NCI-H1105 (cell line): ENCODE measurements around the gene PLA2G2A.
"Not testable (repeated sequence)": the region's sequence is repeated elsewhere in the genome, so short reads cannot be mapped to it uniquely, and the experiment has no call there.

Source experiments
- DNase-seq: peaks from one replicate; lab custom pipeline; 2025; lab: John Stamatoyannopoulos, UW

Gene PLA2G2A

DNA sequence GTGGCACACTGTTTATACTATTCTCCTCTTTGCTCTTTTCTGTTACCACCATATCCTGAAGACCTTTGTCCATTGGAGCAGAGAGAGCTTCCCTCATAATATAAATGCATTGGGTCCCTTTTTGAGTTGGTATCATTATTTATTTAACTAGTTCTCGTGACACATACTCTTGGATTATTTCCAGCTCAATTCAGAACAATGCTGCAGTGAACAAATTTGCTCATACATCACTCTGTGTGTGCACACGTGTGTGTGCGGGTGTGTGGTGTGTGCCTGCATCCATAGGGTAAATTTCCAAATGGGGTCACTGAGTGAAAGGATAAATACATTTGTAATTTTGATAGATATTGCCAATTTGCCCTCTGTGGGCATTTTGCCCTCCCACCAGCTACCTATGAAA, 5.8 kb downstream of the PLA2G2A start:
- no peak for DNase-seq

DNA sequence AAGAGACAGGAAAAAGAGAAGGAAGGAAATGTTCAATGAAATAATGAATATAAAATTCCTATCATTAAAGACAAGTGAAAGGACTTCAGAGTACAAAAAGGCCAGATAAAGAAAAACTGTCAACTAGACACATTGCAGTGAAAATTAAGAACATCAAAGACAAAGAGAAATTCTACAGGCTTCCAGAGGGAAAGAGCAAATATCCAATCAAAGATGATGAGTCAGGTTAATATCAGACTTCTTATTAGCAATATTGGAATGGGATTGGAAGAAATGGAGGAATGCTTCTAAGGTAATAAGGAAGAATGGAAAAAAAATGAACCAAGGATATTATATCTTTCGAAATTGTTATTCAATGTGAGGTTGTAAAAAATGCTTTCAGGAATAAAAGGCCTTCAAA, 7.8 kb downstream of the PLA2G2A start:
- no peak for DNase-seq

DNA sequence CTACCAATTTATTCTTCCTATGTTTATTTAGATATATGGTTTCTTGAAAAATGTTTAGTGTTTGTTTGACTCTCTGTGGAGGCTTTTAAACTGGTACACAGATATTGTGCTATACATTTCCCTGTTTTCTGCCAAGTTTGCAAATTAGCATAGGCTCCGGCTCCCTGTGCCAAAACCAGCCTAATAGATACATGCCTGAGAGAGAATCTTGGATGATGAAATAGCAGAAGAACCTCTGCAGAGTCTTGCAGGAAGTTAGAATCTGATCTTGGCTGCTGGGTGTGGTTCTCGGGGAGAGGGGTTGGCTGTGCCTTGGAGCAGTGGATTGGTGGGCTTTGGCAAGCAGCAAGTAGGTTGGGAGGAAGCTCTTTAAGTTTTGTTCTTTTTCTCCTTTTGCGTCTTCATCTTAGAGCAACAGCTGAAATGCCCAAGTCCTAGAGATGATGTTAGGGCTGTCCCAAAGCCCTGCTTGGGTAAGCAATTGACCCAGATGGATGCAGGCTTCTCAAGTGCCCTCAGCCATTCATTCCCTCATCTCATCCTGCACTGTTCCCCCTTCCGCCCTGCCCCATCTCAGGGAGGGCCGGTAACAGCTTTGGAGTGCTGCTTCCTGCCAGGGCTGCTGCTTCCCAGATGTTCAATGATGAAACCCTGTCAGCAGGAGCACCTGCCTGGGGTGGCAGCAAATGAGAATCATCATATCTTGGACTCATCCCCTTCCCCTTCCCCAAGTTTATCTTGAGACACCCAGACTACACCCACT, 9.3 kb downstream of the PLA2G2A start:
- no peak for DNase-seq

DNA sequence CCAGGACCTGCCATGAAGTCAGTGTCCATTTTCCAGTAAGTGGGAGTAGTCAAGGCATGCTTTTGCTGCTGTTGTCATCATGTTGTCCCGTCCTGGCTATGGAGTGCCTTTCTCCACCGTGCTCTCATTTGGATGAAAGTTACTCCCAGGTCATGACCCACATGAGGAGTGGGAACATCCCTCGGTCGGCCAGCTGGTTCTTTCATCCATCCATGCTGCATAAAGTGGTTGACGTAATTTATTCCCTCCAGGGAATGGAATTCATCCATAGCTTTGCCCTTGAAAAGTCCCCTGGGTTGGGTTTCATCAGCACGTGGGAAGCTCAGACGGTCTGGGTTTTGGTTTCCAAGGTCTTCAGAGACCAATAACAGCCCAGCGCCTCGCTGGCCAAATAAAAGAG, 11.6 kb downstream of the PLA2G2A start:
- DNase-seq: no peak

DNA sequence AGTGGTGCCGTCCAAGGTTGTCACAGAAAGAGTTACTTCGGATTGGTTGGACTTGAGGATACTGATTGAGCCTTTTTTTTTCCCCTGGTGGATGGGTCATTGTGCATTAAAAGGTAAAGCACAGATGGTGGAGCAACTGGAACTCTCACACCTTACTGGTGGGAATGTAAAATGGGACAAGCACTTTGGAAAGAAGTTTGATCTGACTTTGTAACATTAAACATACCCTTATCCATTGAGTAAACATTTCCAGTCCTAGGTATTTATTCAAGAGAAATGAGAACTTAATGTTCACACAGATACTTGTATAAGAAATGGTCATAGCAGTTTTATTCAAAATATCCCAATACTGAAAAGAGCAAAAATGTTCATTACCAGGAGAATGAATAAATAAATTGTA, 14.9 kb downstream of the PLA2G2A start:
- no peak for DNase-seq

DNA sequence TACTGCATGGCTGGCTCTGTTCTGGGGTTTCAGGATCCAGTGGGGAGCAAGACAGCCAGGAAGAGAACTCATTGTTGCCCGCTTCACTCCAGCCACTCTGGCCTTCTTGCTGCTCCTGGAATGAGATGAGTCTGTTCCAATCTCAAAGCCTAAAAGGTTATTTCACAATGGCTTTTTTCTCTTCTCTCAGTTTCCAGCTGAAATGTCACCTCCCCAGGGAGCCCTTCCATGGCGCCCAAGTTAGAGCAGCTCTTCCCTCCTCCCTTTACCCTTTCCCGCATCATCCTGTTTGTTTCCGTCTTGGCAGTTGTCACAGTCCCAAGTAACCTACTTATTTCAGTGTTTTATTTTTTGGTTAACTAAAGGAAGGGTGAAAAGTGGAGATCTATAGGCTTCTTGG, 15.8 kb downstream of the PLA2G2A start:
- DNase-seq: no peak

DNA sequence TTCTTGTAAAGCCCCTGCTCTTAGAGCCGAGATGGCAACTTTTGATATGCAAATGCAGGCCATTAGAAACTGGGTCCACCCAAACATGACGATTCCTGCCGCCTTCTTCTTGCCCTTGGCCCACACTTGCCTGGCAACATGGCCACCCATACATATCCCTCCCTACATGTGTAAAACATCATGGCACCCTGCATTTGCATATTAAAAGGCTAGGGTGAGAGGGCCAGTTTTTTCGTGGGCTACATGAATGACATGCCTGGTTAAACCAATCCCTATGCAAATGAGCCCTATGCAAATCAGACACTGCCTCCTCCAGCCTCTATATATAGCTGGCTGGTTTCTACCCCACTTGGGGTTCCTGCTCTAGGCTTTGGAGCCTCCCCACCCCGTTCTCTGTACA, 18.8 kb downstream of the PLA2G2A start:
- DNase-seq: no peak

DNA sequence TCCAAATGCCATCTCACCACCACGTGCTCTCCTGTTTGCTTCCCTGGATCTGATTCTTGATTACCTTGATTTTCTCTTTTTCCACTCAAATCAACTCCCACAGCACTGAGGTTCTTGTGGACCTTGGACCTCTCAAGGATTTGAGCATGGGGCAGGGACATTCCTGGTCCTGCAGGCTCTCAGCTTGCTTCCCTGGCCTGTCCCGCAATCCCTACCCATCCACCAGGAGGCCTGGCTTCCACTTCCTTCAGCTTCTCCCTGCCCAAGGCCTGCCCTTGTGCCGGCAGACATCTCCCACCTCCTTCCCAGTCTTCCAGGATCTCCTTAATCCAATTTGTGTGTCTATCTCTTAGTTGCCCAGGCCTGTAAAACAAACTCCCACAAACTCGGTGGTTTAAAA, 21.6 kb downstream of the PLA2G2A start:
- DNase-seq: no peak

DNA sequence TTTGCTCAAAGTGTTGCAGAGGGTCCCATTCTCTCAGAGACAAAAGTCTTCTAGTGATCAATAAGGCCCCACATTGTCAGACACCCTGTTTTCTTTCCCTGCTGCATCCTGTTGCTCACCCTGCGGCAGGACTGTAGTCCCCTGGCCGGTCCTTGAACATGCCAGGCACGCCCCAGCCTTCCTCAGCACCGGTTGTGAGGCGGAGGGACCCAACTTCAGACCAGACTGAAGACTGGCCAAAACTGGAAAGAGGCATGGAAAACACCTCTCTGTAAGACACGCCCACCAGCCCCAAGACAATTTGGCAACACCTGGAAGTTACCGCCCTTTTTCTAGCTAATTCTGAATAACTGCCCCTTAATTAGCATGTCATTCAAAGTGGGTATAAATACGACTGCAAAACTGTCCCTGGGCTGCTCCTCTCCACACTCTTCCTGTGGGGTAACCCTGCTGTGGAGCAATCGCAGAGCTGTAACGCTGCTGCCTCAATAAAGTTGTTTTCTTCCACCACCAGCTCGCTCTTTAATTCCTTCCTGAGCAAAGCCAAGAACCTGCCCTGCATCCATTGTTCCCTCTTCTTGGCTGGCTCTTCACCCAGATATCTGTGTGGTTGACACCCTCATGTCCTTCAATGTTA, 23.8 kb downstream of the PLA2G2A start:
- DNase-seq: no peak

DNA sequence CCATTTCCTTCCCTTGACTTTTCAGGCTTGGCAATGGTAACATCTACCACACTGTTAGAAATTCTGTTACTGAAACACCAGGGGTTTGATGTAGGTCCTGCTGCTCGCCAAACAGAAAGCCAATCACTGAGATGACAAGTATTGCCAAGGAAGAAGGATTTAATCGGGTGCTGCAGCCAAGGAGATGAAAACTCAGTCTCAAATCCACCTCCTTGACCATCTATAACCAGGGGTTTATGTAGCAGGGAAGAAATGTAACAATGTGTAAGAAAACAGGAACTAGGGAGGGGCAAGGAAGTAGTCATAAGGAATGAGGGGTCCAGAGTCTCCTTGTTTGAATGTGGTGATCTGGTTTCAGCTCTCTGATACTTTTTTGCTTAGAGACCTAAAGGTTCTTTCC, 25.4 kb downstream of the PLA2G2A start:
- no peak for DNase-seq

DNA sequence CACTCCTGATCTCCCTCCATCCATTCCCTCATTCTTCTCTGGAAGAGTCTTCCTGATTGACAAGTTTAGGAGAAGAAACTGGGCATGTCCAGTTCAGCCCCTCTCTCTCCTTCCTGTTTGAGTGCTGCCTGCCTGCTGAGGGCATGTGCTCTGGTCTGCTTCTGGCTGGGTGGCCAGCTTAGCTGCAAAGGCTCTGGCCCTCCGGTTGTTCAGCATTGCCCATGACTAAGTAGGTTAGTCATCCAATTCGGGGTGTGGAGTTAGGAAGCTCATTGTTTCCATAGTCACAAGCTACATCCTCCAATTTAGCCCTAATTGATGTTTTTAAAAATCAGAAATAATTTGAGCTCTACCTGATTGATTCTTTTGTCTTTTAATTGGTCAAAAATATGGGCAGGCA, 30.4 kb downstream of the PLA2G2A start:
- DNase-seq: no peak

DNA sequence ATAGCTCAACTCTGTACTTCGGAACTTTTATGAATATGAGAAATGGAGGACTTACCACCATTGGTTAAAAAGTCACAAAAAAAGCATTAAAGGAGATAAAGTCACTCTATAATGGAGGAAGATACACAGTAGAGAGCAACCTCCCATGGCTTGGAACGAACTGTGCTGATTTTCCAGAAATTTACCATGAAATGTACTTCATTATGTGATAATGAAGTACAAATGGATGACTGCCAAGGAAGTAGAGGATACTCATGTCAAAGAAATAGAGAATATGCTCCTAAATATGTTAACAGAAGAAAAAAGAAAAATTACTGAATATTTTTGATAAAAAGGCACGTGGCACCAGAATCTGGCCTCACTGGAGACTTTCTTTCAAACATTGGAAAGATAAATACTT, 32.4 kb downstream of the PLA2G2A start:
- DNase-seq: no peak

DNA sequence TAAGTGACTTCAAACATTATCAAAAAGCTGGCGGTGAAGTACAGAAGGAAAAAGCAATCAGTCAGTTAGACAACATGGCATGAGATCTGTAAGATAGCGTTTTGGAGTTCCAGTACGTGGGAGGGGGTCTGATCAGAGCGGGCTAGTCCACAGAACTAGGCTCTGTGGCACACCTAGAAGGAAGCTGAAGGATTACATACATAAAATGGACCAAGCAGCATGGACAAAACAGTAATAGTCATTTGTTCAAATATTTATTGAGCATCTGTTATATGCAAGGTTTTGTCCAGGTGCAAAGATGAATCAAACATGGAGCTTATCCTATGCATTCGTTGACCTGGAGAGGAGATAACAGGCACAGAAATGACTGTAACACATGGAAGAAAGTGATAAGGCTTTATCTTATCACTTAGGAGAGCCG, 33.1 kb downstream of the PLA2G2A start:
- no peak for DNase-seq

DNA sequence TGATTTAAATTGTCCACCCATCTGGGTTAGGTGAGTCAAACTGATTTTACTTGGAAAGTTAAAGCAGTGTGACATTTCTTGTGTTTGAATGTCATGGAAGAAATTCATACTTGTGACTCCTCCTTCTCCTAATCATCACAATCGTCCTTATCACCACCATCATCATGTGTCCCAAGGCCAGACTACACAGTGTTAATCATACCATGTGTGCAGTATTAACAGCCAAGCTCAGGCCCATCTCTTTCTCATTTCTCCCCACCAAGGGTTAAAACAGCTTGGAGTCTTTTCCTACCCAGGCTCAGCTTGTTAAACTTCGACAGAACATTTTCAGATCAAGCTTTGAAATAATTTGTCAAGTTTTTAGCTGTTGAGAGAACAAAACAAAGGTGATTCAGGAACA, 33.5 kb downstream of the PLA2G2A start:
- DNase-seq: no peak

DNA sequence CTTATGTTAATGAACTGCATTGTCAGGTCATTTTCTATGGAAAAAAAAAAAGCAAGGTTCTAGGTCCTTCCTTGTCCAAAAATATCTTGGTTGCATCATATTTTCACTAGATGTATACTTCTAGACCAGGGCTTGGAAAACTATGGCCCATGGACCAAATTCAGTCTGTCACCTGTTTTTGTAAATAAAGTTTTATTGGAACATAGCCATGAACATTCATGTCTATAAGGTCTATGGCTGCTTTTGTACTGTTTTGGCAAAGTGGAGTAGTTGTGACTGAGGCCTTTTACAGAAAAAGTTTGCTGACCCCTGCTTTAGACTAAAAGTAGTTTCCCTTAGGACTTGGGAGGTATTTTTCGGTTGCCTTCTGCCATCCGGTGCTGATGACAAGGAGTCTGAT, 36.8 kb downstream of the PLA2G2A start:
- DNase-seq: no peak

DNA sequence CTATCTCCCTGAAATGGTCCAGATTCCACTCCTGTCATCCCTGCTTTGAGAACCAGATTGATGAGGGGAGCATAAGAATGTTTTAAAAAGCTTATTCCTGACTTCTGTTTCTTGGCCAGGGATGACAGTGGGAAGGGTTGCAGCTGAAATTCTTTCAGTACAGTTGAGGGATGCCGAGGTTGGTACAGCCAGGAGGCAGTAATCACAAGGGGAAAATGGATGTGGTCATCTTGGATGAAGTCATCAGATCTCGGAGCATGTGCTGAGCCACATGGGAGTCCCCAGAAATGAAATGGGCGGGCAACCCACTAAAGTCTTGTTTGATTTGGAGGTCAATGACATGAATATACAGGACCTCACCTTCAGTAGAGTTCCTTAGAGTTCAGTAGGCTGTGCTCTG, 37.3 kb downstream of the PLA2G2A start:
- DNase-seq: no peak

DNA sequence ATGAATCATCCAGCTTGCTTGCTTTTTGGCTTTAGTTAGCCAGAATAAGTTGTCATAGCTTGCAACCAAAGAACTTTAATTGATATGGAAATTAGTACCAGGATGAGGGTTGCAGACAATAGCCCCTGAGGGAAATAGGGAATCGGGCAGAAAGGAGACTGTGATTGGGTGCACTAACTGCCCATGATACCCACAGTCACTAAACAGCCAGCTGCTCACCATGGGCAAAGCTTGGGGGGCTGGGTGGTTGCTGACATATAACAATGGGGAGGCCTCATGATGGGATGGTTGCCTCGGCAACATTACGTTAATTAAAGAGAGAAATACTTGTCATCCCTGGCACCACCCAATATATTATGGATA, 38.2 kb downstream of the PLA2G2A start:
- no peak for DNase-seq

DNA sequence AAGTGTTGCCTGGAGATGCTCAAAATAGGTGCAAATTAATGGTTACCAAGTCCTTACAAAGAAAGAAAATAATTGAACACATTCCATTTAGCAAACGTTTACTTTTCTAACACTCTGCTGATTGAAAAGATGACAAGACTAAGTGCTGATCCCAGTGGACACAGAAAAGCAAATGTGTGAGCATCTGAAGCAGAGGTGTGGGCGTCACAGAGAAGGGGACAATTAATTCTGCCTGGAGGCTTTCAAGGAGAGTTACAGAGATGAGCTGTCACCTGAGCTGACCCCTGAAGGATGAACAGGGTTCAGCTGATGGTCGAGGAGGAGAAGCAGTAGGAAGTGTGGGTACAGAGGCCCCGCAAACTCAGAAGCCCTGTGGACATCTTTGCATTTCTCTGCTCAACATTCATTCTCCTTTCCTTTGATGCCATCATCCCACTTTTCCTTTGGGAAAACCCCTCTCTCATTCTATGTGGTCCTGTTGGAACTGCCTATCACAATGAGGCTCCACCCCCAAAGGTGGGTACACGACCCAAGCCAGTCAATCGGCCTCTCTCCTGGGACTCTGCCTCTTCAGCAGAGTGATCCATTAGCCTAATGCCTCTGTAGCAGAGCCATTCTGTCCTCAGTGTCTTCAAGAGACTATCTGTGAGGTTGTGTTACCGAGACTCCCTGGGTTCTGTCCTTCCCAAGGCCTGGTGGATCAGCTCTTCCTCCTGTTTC, 38.8 kb downstream of the PLA2G2A start:
- no peak for DNase-seq

DNA sequence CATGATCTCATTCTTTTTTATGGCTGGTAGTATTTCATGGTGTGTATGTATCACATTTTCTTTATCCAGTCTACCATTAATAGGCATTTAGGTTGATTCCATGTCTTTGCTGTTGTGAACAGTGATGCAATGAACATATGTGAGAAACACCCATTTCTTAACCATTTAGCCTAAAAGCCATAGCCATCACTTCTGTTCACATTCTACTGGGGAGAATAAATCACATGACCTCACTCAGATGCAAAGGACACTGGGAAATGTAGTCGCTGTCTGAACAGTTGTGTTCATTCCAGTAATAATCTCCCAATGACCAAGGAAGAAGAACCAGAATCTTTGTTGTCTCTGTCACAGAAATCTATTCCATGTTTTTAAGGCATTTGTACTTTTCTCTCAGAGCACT, 40.9 kb downstream of the PLA2G2A start:
- DNase-seq: no peak

DNA sequence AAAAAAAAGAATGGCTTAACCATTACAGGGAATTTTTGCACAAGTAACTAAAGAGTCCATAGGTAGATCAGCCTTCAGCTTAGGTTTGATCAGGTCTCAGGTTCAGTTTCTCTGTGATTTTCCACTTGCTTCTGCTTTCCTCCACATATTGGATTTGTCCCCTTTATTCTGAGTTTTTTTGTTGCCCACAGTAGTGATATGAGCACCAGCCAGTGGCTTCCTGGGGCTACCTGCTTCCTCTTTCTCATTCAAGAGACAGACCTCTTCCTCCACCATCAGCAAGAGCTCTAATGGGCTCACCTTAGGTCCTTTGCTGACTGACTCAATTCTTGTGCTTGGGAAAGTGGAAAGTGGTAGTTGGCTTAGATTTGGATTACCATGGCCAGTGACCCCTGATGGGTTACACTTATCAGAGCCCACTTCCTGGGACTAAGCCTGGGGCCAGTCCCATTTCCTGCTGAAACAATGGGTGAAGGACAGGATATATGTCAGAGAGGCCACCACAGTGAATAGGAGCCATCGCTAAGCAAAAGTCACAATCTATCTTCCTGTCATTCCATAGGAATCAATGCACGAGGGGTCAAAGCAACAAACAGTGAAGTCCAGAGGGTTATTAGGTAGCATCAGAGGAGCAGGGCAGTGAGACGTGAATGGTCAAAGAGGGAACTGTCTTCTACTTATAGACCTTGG, 43.2 kb downstream of the PLA2G2A start:
- DNase-seq: no peak

DNA sequence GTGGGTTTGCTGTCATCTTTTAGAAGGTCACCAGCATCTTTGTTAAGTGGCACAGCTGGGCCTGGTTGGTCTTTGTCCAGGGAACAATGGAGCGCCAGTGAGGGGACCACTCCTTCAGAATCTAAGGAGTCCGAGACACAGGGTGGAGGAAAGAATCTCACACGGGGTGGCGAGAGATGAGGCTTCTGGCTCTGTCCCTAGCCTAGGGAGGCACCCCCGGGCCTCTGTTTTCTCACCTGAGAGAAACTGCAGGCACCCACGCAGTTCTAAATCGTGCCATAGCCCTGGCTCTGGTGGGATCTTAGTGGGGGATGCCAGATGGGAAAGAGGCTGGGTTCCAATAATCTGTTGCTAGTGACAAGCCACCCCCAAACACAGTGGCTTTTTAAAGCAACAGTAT, 45.1 kb downstream of the PLA2G2A start:
- no peak for DNase-seq

DNA sequence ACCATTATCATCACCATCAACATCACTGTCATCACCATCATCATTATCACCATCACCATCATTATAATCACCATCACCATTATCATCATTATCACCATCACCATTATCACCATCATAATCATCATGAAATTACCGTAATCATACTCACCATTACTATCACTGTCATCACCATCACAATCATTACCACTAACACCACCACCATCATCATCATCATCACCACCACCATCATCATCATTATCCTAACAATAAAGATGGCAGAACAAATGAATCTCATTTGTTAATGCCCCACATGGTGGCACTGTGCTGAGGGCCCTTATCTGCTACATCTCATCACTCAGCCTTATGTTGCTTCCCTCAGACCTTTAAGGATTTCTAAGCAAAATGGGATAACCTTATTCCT, 46.6 kb downstream of the PLA2G2A start:
- no peak for DNase-seq

DNA sequence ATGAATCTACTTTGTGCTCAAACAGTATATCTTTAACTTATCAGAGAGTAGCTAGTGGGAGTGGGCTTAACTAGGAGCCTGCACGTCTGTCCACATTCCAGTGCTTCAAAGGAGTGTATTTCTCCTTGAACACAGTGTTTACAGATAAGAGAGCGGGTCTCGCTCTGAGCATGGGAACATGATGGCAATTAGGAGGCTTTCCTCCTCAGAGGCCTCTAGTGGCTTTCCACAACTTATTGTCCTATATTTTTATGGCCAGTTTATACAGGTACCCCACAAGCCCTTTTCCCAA, 52.3 kb downstream of the PLA2G2A start:
- DNase-seq: not testable (repeated sequence)
